Upper lobe of right lung (tissue), 1 donor: Measurements from ENCODE around the gene SNX12. TPM values are rescaled to one million over a fixed set of nuclear protein-coding genes. Genes with fewer than 3 reads are reported as not detected.

Source experiments
- ATAC-seq: fragments of 200-7000 bp; cut with Tn5 transposase; one replicate; pipeline ENCODE4 v1.9.1; 2020; ENCODE audit warnings: mild to moderate bottlenecking, moderate library complexity
- DNase-seq: peaks from one replicate; pipeline ENCODE4 v3.0.0-alpha.2; 2020
- H3K27ac ChIP-seq: fragments of 200-600 bp; one replicate; pipeline ENCODE4 v1.8.0; 2022
- H3K27me3 ChIP-seq: fragments of 200-600 bp; one replicate; pipeline ENCODE4 v1.8.0; 2022; ENCODE audit warnings: mild to moderate bottlenecking
- H3K36me3 ChIP-seq: fragments of 200-600 bp; one replicate; pipeline ENCODE4 v1.8.0; 2022
- H3K4me1 ChIP-seq: fragments of 200-600 bp; one replicate; pipeline ENCODE4 v1.8.0; 2022
- H3K4me3 ChIP-seq: fragments of 200-600 bp; one replicate; pipeline ENCODE4 v1.8.0; 2022; ENCODE audit warnings: mild to moderate bottlenecking
- H3K9me3 ChIP-seq: fragments of 200-600 bp; one replicate; pipeline ENCODE4 v1.8.0; 2022
- intact Hi-C: fragments of 100-400 bp; cut with DNase I; formaldehyde crosslinking; loops from one replicate; pipeline ENCODE4 v1.11.0; 2022
- total RNA-seq: library from RNA; stranded (reverse); fragmentation: NEBNext Ultra II Directional; extraction: Animal tissue kit (Norgen Biotek cat#: 25700); gene quantifications from one replicate; pipeline ENCODE4 v1.2.1, GENCODE V29; 2021
- TF ChIP-seq, protein P1 (sequence below): fragments of 200-600 bp; IDR thresholded peaks from one replicate; pipeline ENCODE4 v1.8.0; 2022; ENCODE audit warnings: antibody characterized with exemption
- donor health status: DM: no; HTN: yes; CAD: no; lungs with severe emphysema.

SNX12 gene
- total RNA-seq, 1 donor from 2014 or later: 53.6 TPM

DNA sequence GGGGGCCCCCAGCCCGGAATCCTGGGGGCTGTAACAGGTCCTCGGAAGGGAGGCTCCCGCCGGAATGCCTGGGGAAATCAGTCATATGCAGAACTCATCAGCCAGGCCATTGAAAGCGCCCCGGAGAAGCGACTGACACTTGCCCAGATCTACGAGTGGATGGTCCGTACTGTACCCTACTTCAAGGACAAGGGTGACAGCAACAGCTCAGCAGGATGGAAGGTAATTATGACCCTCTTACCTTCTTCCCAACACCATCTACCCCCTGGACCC is 28.6 kb upstream of the SNX12 start:
- H3K9me3 ChIP-seq: no peaks in the 10 kb centered on the region
- peak overlapping the region; percentile 64 for H3K4me3 ChIP-seq
- TF ChIP-seq, protein P1, sequence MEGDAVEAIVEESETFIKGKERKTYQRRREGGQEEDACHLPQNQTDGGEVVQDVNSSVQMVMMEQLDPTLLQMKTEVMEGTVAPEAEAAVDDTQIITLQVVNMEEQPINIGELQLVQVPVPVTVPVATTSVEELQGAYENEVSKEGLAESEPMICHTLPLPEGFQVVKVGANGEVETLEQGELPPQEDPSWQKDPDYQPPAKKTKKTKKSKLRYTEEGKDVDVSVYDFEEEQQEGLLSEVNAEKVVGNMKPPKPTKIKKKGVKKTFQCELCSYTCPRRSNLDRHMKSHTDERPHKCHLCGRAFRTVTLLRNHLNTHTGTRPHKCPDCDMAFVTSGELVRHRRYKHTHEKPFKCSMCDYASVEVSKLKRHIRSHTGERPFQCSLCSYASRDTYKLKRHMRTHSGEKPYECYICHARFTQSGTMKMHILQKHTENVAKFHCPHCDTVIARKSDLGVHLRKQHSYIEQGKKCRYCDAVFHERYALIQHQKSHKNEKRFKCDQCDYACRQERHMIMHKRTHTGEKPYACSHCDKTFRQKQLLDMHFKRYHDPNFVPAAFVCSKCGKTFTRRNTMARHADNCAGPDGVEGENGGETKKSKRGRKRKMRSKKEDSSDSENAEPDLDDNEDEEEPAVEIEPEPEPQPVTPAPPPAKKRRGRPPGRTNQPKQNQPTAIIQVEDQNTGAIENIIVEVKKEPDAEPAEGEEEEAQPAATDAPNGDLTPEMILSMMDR: no peak
- H3K36me3 ChIP-seq: no peaks in the 10 kb centered on the region
- intact Hi-C loops: no loop called here
- H3K27me3 ChIP-seq: no peaks in the 10 kb centered on the region
- no peaks in the 10 kb centered on the region for H3K4me1 ChIP-seq
- DNase-seq (no peak), ATAC-seq (no peak)
- H3K27ac ChIP-seq: no peak overlapping the region

DNA sequence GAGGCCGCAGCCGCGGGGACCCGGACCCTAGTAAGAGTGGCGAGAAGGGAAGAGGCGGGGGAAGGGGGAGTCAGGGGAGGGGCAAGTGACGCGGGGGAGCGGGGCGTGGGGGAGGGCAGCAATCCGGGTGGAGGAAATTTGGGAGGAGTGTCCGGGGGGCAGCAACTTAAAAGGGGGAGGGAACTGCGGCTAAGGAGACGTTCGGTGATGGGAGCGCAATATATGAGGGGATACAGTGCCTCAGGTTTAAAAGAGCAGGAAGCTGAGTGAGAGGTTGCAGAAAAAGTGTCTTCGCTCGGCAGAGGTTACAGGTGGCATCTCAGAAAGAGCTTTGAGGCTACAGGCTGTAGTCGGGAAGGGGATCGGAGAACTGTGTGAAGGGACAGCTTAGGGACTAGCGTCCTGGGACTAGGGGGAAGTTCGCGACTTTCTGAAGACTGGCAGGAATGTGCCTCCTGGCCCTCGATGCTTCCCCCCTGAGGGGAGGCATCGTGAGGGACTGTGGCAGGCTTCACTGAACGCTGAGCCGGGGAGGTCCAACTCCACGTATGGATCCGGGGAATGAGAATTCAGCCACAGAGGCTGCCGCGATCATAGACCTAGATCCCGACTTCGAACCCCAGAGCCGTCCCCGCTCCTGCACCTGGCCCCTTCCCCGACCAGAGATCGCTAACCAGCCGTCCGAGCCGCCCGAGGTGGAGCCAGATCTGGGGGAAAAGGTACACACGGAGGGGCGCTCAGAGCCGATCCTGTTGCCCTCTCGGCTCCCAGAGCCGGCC is 28.0 kb upstream of the SNX12 start:
- intact Hi-C loops: no loop called here
- ATAC-seq (peak; percentile 79), DNase-seq (no peak)
- H3K4me3 ChIP-seq: peak overlapping the region; percentile 64
- H3K27ac ChIP-seq: peak overlapping the region; percentile 42
- TF ChIP-seq, protein P1: no peak
- H3K9me3 ChIP-seq: no peaks in the 10 kb centered on the region
- no peaks in the 10 kb centered on the region for H3K27me3 ChIP-seq
- H3K36me3 ChIP-seq: no peaks in the 10 kb centered on the region
- H3K4me1 ChIP-seq: no peaks in the 10 kb centered on the region

DNA sequence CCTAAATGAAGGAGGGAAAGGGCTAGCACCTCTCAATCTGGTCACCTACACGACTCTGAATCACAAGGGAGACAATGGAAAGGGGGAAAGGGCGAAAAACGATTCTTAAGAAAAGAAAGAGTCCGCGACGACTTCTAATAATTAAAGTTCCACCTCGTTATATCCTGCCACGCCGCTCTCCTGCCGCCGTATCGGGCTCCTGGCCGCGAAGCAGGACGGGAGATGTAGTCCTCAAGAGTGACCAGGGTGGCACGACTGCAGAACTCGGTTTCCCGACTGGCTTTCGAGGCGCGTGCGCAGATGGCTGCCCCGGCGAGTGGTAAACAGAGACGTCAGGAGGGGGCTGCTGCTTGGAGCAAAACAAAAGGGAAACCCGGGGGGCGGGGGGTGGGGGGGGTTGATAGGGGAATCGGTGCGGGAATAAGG is 27.4 kb upstream of the SNX12 start, which contains the start of gene FOXO4:
Gene FOXO4 (plus strand): TSS at position 297 of the 426 bp plus-strand sequence. CDS start 678 bp downstream, outside the sequence.
- no peaks in the 10 kb centered on the region for H3K4me1 ChIP-seq
- H3K9me3 ChIP-seq: no peaks in the 10 kb centered on the region
- H3K27me3 ChIP-seq: no peaks in the 10 kb centered on the region
- DNase-seq: peak; percentile 94
- peak within 1 kb of the TSS; percentile 64 for H3K4me3 ChIP-seq
- ATAC-seq: peak; percentile 97
- H3K36me3 ChIP-seq: no peaks in the 10 kb centered on the region
- intact Hi-C loops: no loop called here
- TF ChIP-seq, protein P1: no peak
- H3K27ac ChIP-seq: peak within 1 kb of the TSS; percentile 42

DNA sequence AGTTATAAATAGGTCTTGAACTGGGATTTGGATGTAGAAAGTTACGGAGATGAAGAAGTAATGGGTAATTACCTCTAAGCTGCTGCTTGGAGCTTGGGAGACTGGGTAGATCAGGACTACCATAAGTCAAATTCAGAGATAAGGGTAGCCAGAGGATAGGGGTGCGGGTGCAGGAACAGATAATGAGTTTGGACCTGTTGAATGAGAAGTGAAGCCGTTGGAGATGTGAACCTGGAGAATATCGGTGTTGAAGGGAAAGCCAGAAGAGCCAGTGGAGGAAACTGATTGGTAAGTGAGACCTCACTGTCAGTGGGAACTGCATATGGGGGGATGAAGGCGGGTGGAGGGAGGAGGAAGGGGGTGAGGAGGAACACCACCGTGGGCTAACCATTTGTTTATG is 26.9 kb upstream of the SNX12 start:
- H3K36me3 ChIP-seq: no peaks in the 10 kb centered on the region
- no peaks in the 10 kb centered on the region for H3K4me1 ChIP-seq
- TF ChIP-seq, protein P1: no peak
- peak overlapping the region; percentile 64 for H3K4me3 ChIP-seq
- DNase-seq: no peak
- intact Hi-C loops: no loop called here
- no peaks in the 10 kb centered on the region for H3K9me3 ChIP-seq
- no peak overlapping the region for H3K27ac ChIP-seq
- no peak for ATAC-seq
- no peaks in the 10 kb centered on the region for H3K27me3 ChIP-seq

DNA sequence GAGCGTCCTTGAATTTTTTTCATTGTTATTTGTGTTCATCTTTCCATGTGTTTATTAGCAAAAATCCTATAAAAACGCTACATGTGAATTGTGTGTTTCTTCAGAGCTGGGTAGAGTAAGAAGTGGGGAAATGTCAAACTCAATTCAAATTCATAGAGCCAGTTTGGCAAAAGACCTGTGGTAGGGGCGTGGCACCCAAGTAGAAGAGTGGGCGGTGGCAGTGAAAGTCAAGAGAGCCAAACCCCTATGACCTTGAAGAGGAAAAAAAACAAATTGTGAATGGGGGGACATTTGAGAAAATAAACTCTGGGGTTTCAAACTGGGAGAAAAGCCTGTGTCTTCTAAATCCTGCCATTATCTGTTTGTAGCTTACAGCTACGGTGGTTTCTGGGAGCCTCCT is 23.1 kb upstream of the SNX12 start:
- Histone ChIP-seq H3K27me3 (no peaks in the 10 kb centered on the region), H3K36me3 (no peaks in the 10 kb centered on the region), H3K27ac (no peak overlapping the region), H3K4me1 (no peaks in the 10 kb centered on the region), H3K9me3 (no peaks in the 10 kb centered on the region), H3K4me3 (no peak overlapping the region)
- intact Hi-C loops: no loop called here
- DNase-seq (no peak), ATAC-seq (no peak)
- TF ChIP-seq, protein P1: no peak
